Measurements from ENCODE around the gene AKAIN1.

AKAIN1 gene

GRCh38 chr18:5197032-5197434 lies at the start of gene AKAIN1:
TSS of gene AKAIN1 (minus strand) at chr18:5197257. CDS start at chr18:5197053, 204 bp downstream.
- Histone ChIP-seq H3K27me3 (ENCODE audit: low read depth, low read length) (peaks cover 21% of the 10 kb centered on the region), H3K27ac (ENCODE audit: low read length) (no peak within 1 kb of the TSS), H3K9me3 (ENCODE audit: control insufficient read depth in 1 of 2, low read length in 2 of 2) (no peaks in the 10 kb centered on the region), H3K4me1 (ENCODE audit: control insufficient read depth in 1 of 2, insufficient read depth in 2 of 2, low read length in 2 of 2) (peaks cover 0 to 9% of the 10 kb centered on the region in 2 donors), H3K36me3 (ENCODE audit: control insufficient read depth in 1 of 2, insufficient read depth in 2 of 2, low read length in 2 of 2) (no peaks in the 10 kb centered on the region), H3K4me3 (ENCODE audit: low read depth in 1 of 2, low read length in 2 of 2) (no peak within 1 kb of the TSS)

GRCh38 chr18:5244941-5245340 lies 47.9 kb upstream of the AKAIN1 start:
- no peak overlapping the region for H3K27ac ChIP-seq (ENCODE audit: low read length)
- H3K4me1 ChIP-seq (ENCODE audit: control insufficient read depth in 1 of 2, insufficient read depth in 2 of 2, low read length in 2 of 2): peaks cover 0 to 12% of the 10 kb centered on the region in 2 donors

GRCh38 chr18:5239447-5239846 lies 42.4 kb upstream of the AKAIN1 start:
- Histone ChIP-seq H3K4me1 (ENCODE audit: control insufficient read depth in 1 of 2, insufficient read depth in 2 of 2, low read length in 2 of 2) (peaks cover 4 to 36% of the 10 kb centered on the region in 2 donors), H3K4me3 (ENCODE audit: low read depth in 1 of 2, low read length in 2 of 2) (peak overlapping the region; percentile 78 to 94), H3K9me3 (ENCODE audit: control insufficient read depth in 1 of 2, low read length in 2 of 2) (no peaks in the 10 kb centered on the region), H3K36me3 (ENCODE audit: control insufficient read depth in 1 of 2, insufficient read depth in 2 of 2, low read length in 2 of 2) (peaks cover 5 to 43% of the 10 kb centered on the region in 2 donors), H3K27ac (ENCODE audit: low read length) (peak overlapping the region; percentile 94), H3K27me3 (ENCODE audit: low read depth, low read length) (no peaks in the 10 kb centered on the region)

More at GRCh38 chr18:5244941-5245340, 47.9 kb upstream of the AKAIN1 start:
- no peak overlapping the region for H3K4me3 ChIP-seq (ENCODE audit: low read depth in 1 of 2, low read length in 2 of 2)
- no peaks in the 10 kb centered on the region for H3K27me3 ChIP-seq (ENCODE audit: low read depth, low read length)
- no peaks in the 10 kb centered on the region for H3K9me3 ChIP-seq (ENCODE audit: control insufficient read depth in 1 of 2, low read length in 2 of 2)
- H3K36me3 ChIP-seq (ENCODE audit: control insufficient read depth in 1 of 2, insufficient read depth in 2 of 2, low read length in 2 of 2): peaks cover 5 to 35% of the 10 kb centered on the region in 2 donors

- no peaks in the 10 kb centered on the region for H3K27me3 ChIP-seq (ENCODE audit: low read depth, low read length)
- peak overlapping the region; percentile 78 to 94 for H3K4me3 ChIP-seq (ENCODE audit: low read depth in 1 of 2, low read length in 2 of 2)
- H3K36me3 ChIP-seq (ENCODE audit: control insufficient read depth in 1 of 2, insufficient read depth in 2 of 2, low read length in 2 of 2): peaks cover 5 to 34% of the 10 kb centered on the region in 2 donors
- H3K27ac ChIP-seq (ENCODE audit: low read length): peak overlapping the region; percentile 94
- H3K9me3 ChIP-seq (ENCODE audit: control insufficient read depth in 1 of 2, low read length in 2 of 2): no peaks in the 10 kb centered on the region
- H3K4me1 ChIP-seq (ENCODE audit: control insufficient read depth in 1 of 2, insufficient read depth in 2 of 2, low read length in 2 of 2): peaks cover 4 to 36% of the 10 kb centered on the region in 2 donors
These were observed 41.4 kb upstream of the AKAIN1 start for GRCh38 chr18:5238371-5238976.

GRCh38 chr18:5237723-5238370 lies 40.8 kb upstream of the AKAIN1 start:
- H3K4me1 ChIP-seq (ENCODE audit: control insufficient read depth in 1 of 2, insufficient read depth in 2 of 2, low read length in 2 of 2): peaks cover 4 to 36% of the 10 kb centered on the region in 2 donors
- H3K36me3 ChIP-seq (ENCODE audit: control insufficient read depth in 1 of 2, insufficient read depth in 2 of 2, low read length in 2 of 2): peaks cover 4 to 29% of the 10 kb centered on the region in 2 donors
- no peaks in the 10 kb centered on the region for H3K27me3 ChIP-seq (ENCODE audit: low read depth, low read length)
- H3K4me3 ChIP-seq (ENCODE audit: low read depth in 1 of 2, low read length in 2 of 2): peak overlapping the region; percentile 78 to 94
- no peaks in the 10 kb centered on the region for H3K9me3 ChIP-seq (ENCODE audit: control insufficient read depth in 1 of 2, low read length in 2 of 2)
- peak overlapping the region; percentile 94 for H3K27ac ChIP-seq (ENCODE audit: low read length)

GRCh38 chr18:5237083-5237722 lies 40.1 kb upstream of the AKAIN1 start:
- Histone ChIP-seq H3K36me3 (ENCODE audit: control insufficient read depth in 1 of 2, insufficient read depth in 2 of 2, low read length in 2 of 2) (peaks cover 0 to 24% of the 10 kb centered on the region in 2 donors), H3K27ac (ENCODE audit: low read length) (peak overlapping the region; percentile 94), H3K27me3 (ENCODE audit: low read depth, low read length) (no peaks in the 10 kb centered on the region), H3K4me3 (ENCODE audit: low read depth in 1 of 2, low read length in 2 of 2) (peak overlapping the region; percentile 78 to 94), H3K9me3 (ENCODE audit: control insufficient read depth in 1 of 2, low read length in 2 of 2) (no peaks in the 10 kb centered on the region), H3K4me1 (ENCODE audit: control insufficient read depth in 1 of 2, insufficient read depth in 2 of 2, low read length in 2 of 2) (peaks cover 4 to 36% of the 10 kb centered on the region in 2 donors)

GRCh38 chr18:5214583-5215351 lies 17.7 kb upstream of the AKAIN1 start:
- Histone ChIP-seq H3K9me3 (ENCODE audit: control insufficient read depth in 1 of 2, low read length in 2 of 2) (no peaks in the 10 kb centered on the region), H3K27ac (ENCODE audit: low read length) (no peak overlapping the region), H3K36me3 (ENCODE audit: control insufficient read depth in 1 of 2, insufficient read depth in 2 of 2, low read length in 2 of 2) (no peaks in the 10 kb centered on the region), H3K4me1 (ENCODE audit: control insufficient read depth in 1 of 2, insufficient read depth in 2 of 2, low read length in 2 of 2) (no peaks in the 10 kb centered on the region), H3K27me3 (ENCODE audit: low read depth, low read length) (no peaks in the 10 kb centered on the region), H3K4me3 (ENCODE audit: low read depth in 1 of 2, low read length in 2 of 2) (no peak overlapping the region)

- Histone ChIP-seq H3K4me3 (ENCODE audit: low read depth in 1 of 2, low read length in 2 of 2) (no peak overlapping the region), H3K36me3 (ENCODE audit: control insufficient read depth in 1 of 2, insufficient read depth in 2 of 2, low read length in 2 of 2) (no peaks in the 10 kb centered on the region), H3K9me3 (ENCODE audit: control insufficient read depth in 1 of 2, low read length in 2 of 2) (no peaks in the 10 kb centered on the region)
These were observed 10.6 kb upstream of the AKAIN1 start for GRCh38 chr18:5207471-5208150.

GRCh38 chr18:5198311-5198710 lies 1.3 kb upstream of the AKAIN1 start:
- Histone ChIP-seq H3K27ac (ENCODE audit: low read length) (no peak overlapping the region), H3K27me3 (ENCODE audit: low read depth, low read length) (peaks cover 21% of the 10 kb centered on the region), H3K36me3 (ENCODE audit: control insufficient read depth in 1 of 2, insufficient read depth in 2 of 2, low read length in 2 of 2) (no peaks in the 10 kb centered on the region), H3K4me1 (ENCODE audit: control insufficient read depth in 1 of 2, insufficient read depth in 2 of 2, low read length in 2 of 2) (peaks cover 0 to 9% of the 10 kb centered on the region in 2 donors), H3K4me3 (ENCODE audit: low read depth in 1 of 2, low read length in 2 of 2) (no peak overlapping the region), H3K9me3 (ENCODE audit: control insufficient read depth in 1 of 2, low read length in 2 of 2) (no peaks in the 10 kb centered on the region)

More at GRCh38 chr18:5207471-5208150, 10.6 kb upstream of the AKAIN1 start:
- Histone ChIP-seq H3K4me1 (ENCODE audit: control insufficient read depth in 1 of 2, insufficient read depth in 2 of 2, low read length in 2 of 2) (no peaks in the 10 kb centered on the region), H3K27me3 (ENCODE audit: low read depth, low read length) (no peaks in the 10 kb centered on the region), H3K27ac (ENCODE audit: low read length) (no peak overlapping the region)

- H3K4me1 ChIP-seq (ENCODE audit: control insufficient read depth in 1 of 2, insufficient read depth in 2 of 2, low read length in 2 of 2): peaks cover 0 to 9% of the 10 kb centered on the region in 2 donors
- H3K9me3 ChIP-seq (ENCODE audit: control insufficient read depth in 1 of 2, low read length in 2 of 2): no peaks in the 10 kb centered on the region
- H3K27me3 ChIP-seq (ENCODE audit: low read depth, low read length): peaks cover 21% of the 10 kb centered on the region
- no peak overlapping the region for H3K4me3 ChIP-seq (ENCODE audit: low read depth in 1 of 2, low read length in 2 of 2)
- no peaks in the 10 kb centered on the region for H3K36me3 ChIP-seq (ENCODE audit: control insufficient read depth in 1 of 2, insufficient read depth in 2 of 2, low read length in 2 of 2)
- H3K27ac ChIP-seq (ENCODE audit: low read length): no peak overlapping the region
These were observed 404 bp upstream of the AKAIN1 start for GRCh38 chr18:5197461-5197860.
